K562 (cell line): Measurements from ENCODE around the gene NUP160. TPM values are rescaled to one million over a fixed set of nuclear protein-coding genes. Genes with fewer than 3 reads are reported as not detected.

Source experiments
- BHLHE40 ChIP-seq: IDR thresholded peaks from 2 replicates; pipeline ENCODE4 v1.6.1; 2011; ENCODE audit warnings: low read length, improper control_type of control experiment
- ESRRA ChIP-seq: fragments of 450-650 bp; IDR thresholded peaks from 2 replicates; pipeline ENCODE4 v1.6.1; 2014; ENCODE audit warnings: low read depth, mild to moderate bottlenecking, moderate library complexity, borderline replicate concordance
- IRF9 ChIP-seq: fragments of 450-650 bp; IDR thresholded peaks from 2 replicates; pipeline ENCODE4 v1.6.1; 2016; ENCODE audit warnings: missing biosample characterization, missing genetic modification characterization
- MLX ChIP-seq, 2 experiments: fragments of 450-650 bp in 1 of 2; sonication (generic) in 1 of 2; formaldehyde crosslinking; conservative IDR thresholded peaks; 2 replicates each; pipeline versions ENCODE4 v1.4.0 to v1.8.1; 2020 to 2022; ENCODE audit warnings: mild to moderate bottlenecking in 1 of 2, missing genetic modification reagents in 1 of 2
- NCOA1 ChIP-seq: fragments of 450-650 bp; IDR thresholded peaks from 2 replicates; pipeline ENCODE4 v1.6.1; 2016; ENCODE audit warnings: low read depth
- POLR3A ChIP-seq: IDR thresholded peaks from 2 replicates; pipeline ENCODE4 v1.6.1; 2011; ENCODE audit warnings: borderline replicate concordance, mild to moderate bottlenecking, moderate library complexity; ENCODE audit not compliant: insufficient read length, insufficient read depth; ENCODE audit errors: extremely low read depth
- PRDM10 ChIP-seq: fragments of 450-650 bp; IDR thresholded peaks from 2 replicates; pipeline ENCODE4 v1.6.1; 2018; ENCODE audit not compliant: partially characterized antibody
- SPI1 ChIP-seq: IDR thresholded peaks from 2 replicates; pipeline ENCODE4 v1.6.1; 2011; ENCODE audit warnings: low read depth, low read length, control low read depth, borderline replicate concordance
- STAT5B ChIP-seq: fragments of 250-450 bp; sonication (Bioruptor Pico); IDR thresholded peaks from 2 replicates; pipeline ENCODE4 v1.8.0; 2021; ENCODE audit warnings: mild to moderate bottlenecking, inconsistent platforms
- THRAP3 ChIP-seq: fragments of 450-650 bp; IDR thresholded peaks from 2 replicates; pipeline ENCODE4 v1.6.1; 2016; ENCODE audit warnings: mild to moderate bottlenecking, inconsistent platforms, borderline replicate concordance
- ZNF134 ChIP-seq: fragments of 250-450 bp; sonication (Bioruptor Pico); conservative IDR thresholded peaks from 2 replicates; pipeline ENCODE4 v1.4.0; 2020
- ZNF668 ChIP-seq: fragments of 250-450 bp; sonication (Bioruptor Pico); IDR thresholded peaks from 2 replicates; pipeline ENCODE4 v1.8.0; 2022; ENCODE audit warnings: mild to moderate bottlenecking, inconsistent platforms
- ZNF75A ChIP-seq: fragments of 450-650 bp; formaldehyde crosslinking; IDR thresholded peaks from 2 replicates; pipeline ENCODE4 v1.4.0; 2020; ENCODE audit warnings: mild to moderate bottlenecking
- polyA plus RNA-seq, 8 experiments: library from polyadenylated mRNA; depleted of rRNA in 4 of 8; stranded (reverse) in 5 of 8; unstranded in 3 of 8; fragments of >200 nt; fragmentation: Nextera tagmentation in 2 of 8; fragmentation: Illumina TruSeq in 1 of 8; extraction: Ambion mirVana in 2 of 8; extraction: Trizol in 1 of 8; gene quantifications; 2 replicates each; pipeline versions ENCODE4 v1.2.1 to v1.2.3, GENCODE V29; 2011 to 2014; ENCODE audit warnings: inconsistent platforms in 1 of 8, missing spikeins in 1 of 8
- total RNA-seq, 7 experiments: library from RNA; depleted of rRNA in 6 of 7; stranded (reverse); fragments of >200 nt in 6 of 7; fragmentation: Illumina TruSeq in 2 of 7; extraction: Trizol in 2 of 7; gene quantifications; 2 replicates each; pipeline versions ENCODE4 v1.2.1 to v1.2.3, GENCODE V29; 2011 to 2021; ENCODE audit warnings: low replicate concordance in 1 of 7
- TF ChIP-seq, protein P1 (sequence below): fragments of 250-450 bp; sonication (Bioruptor Pico); IDR thresholded peaks from 2 replicates; pipeline ENCODE4 v1.8.0; 2022; ENCODE audit warnings: moderate library complexity, mild to moderate bottlenecking, inconsistent platforms
- TF ChIP-seq, protein P2 (sequence below): fragments of 450-650 bp; IDR thresholded peaks from 2 replicates; pipeline ENCODE4 v1.6.1; 2016; ENCODE audit warnings: antibody characterized with exemption
- TF ChIP-seq, protein P3 (sequence below): fragments of 250-450 bp; sonication (Bioruptor Pico); IDR thresholded peaks from 2 replicates; pipeline ENCODE4 v1.9.0; 2021; ENCODE audit warnings: mild to moderate bottlenecking, inconsistent platforms

NUP160 gene
- total and polyA plus RNA-seq, 9 of the 15 experiments (the other 6 are each of a cell fraction or from before 2014, with no cell fraction given), result 41.5 to 112 (median 65.0) TPM

DNA sequence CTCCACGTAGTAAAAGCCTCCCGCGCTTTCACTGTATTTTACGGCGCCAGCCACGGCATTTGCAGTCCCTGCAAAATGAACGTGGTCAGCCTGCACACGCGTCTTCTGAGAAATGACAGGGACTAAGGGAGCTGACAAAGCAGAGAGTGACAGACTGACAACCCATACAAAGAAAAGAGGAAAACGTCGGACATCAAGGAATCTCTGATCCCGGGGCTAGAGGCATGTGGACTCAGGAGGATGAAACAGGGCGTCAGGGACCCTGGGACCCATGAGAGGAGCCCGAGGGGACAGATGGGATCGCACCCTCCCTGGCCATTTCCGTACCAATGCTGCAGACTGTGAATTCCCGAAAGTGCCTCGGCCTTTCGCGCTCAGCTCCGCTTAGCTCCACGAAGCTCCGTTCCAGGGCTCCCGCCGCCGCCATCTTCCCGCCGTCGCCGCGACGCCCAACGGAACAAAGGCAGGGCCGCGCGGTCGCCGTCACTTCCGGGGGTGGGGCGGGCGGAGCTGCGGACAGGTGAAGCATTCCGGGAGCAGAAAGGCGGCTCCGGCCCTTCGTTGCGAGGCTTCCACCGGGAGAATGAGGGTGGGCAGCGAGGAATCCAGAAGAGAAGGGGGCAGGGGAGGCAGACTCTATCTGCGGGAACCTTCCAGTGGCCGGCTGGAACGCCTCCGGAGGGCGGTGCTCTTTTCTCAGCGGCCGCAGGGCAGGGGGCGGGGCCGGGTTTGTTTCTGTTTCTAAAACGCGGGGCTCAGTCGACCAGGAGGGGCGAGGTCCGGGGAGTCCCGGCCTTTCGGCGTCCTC, at the start of gene NUP160 (continued):
- no peak for TF ChIP-seq SPI1
- 0 out of 2 replicates have a peak, but pooled peaks have one; percentile 14 for TF ChIP-seq NCOA1
- no peak for TF ChIP-seq ZNF668
- no peak for TF ChIP-seq MLX (CRISPR knock-in tag; conservative IDR thresholded peaks at IDR 0.05)
- TF ChIP-seq, protein P1, sequence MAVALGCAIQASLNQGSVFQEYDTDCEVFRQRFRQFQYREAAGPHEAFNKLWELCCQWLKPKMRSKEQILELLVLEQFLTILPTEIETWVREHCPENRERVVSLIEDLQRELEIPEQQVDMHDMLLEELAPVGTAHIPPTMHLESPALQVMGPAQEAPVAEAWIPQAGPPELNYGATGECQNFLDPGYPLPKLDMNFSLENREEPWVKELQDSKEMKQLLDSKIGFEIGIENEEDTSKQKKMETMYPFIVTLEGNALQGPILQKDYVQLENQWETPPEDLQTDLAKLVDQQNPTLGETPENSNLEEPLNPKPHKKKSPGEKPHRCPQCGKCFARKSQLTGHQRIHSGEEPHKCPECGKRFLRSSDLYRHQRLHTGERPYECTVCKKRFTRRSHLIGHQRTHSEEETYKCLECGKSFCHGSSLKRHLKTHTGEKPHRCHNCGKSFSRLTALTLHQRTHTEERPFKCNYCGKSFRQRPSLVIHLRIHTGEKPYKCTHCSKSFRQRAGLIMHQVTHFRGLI (CRISPR knock-in tag), result no peak
- no peak for TF ChIP-seq ZNF75A (CRISPR knock-in tag)
- TF ChIP-seq STAT5B (CRISPR knock-in tag), result no peak
- TF ChIP-seq THRAP3, result 0 out of 2 replicates have a peak, but pooled peaks have one; percentile 28
- no peak for TF ChIP-seq ZNF134 (CRISPR knock-in tag)
- TF ChIP-seq, protein P2, sequence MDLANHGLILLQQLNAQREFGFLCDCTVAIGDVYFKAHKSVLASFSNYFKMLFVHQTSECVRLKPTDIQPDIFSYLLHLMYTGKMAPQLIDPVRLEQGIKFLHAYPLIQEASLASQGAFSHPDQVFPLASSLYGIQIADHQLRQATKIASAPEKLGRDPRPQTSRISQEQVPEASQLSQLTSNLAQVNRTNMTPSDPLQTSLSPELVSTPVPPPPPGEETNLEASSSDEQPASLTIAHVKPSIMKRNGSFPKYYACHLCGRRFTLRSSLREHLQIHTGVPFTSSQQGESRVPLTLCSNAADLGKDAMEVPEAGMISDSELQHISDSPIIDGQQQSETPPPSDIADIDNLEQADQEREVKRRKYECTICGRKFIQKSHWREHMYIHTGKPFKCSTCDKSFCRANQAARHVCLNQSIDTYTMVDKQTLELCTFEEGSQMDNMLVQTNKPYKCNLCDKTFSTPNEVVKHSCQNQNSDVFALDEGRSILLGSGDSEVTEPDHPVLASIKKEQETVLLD, result no peak
- no peak for TF ChIP-seq PRDM10
- no peak for TF ChIP-seq BHLHE40
- no peak for TF ChIP-seq POLR3A
- TF ChIP-seq ESRRA, result no peak
- TF ChIP-seq IRF9 (tag), result no peak
- TF ChIP-seq, protein P3, sequence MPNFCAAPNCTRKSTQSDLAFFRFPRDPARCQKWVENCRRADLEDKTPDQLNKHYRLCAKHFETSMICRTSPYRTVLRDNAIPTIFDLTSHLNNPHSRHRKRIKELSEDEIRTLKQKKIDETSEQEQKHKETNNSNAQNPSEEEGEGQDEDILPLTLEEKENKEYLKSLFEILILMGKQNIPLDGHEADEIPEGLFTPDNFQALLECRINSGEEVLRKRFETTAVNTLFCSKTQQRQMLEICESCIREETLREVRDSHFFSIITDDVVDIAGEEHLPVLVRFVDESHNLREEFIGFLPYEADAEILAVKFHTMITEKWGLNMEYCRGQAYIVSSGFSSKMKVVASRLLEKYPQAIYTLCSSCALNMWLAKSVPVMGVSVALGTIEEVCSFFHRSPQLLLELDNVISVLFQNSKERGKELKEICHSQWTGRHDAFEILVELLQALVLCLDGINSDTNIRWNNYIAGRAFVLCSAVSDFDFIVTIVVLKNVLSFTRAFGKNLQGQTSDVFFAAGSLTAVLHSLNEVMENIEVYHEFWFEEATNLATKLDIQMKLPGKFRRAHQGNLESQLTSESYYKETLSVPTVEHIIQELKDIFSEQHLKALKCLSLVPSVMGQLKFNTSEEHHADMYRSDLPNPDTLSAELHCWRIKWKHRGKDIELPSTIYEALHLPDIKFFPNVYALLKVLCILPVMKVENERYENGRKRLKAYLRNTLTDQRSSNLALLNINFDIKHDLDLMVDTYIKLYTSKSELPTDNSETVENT (CRISPR knock-in tag), result peak; percentile 68
